Measurements from ENCODE around the gene RPS6KB1. TPM values are rescaled to one million over a fixed set of nuclear protein-coding genes. Genes with fewer than 3 reads are reported as not detected.
"Not testable (repeated sequence)": the region's sequence is repeated elsewhere in the genome, so short reads cannot be mapped to it uniquely, and the experiment has no call there.

Gene RPS6KB1
- total RNA-seq, 2 donors from 2014 or later: 50.8 to 95.1 TPM

DNA sequence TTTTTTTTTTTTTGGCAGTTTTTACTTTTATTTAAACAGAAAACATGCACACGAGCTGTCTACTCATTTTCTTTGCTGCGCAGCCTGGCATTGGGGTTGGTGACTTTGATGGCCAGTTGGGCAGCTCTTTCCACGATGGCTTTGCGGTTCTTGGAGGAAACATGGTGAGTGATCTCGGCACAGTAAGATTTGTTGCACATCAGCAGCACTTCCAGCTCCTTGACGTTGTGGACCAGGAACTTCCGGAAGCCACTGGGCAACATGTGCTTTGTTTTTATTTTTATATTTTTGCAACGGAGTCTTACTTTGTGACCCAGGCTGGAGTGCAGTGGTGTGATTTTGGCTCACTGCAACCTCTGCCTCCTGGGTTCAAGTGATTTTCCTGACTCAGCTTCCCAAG is 80.6 kb downstream of the RPS6KB1 start:
- H3K27ac Mint-ChIP-seq; H3K4me1 Mint-ChIP-seq (ENCODE audit: low read depth in 2 of 2); H3K9me3 Mint-ChIP-seq; DNase-seq (ENCODE audit: low spot score); ATAC-seq; H3K27me3 Mint-ChIP-seq; H3K4me3 Mint-ChIP-seq; H3K36me3 Mint-ChIP-seq: not testable (repeated sequence)

GRCh38 chr17:59975166-59975565 is 82.2 kb downstream of the RPS6KB1 start:
- H3K4me1 Mint-ChIP-seq (ENCODE audit: low read depth in 2 of 2); H3K4me3 Mint-ChIP-seq; H3K27me3 Mint-ChIP-seq; H3K9me3 Mint-ChIP-seq; H3K36me3 Mint-ChIP-seq; ATAC-seq; DNase-seq (ENCODE audit: low spot score); H3K27ac Mint-ChIP-seq: not testable (repeated sequence)

DNA sequence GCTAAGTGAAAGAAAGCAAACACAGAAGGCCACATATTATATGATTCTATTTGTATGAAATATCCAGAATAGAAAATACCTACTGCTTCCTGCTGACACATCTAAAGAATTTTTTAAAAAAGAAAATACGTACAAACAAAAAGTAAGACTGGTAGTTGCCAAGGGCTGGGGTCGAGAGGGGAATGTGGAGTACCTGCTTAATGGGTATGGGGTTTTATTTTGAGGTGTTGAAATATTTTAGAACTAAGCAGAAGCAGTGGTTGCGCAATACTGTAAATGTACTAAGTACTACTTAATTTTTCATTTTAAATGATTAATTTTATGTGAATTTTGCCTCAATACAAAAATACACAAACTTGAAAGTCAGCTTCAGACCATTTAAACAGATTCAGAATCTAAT is 103.7 kb downstream of the RPS6KB1 start:
- not testable (repeated sequence) for H3K27me3 Mint-ChIP-seq; DNase-seq (ENCODE audit: low spot score); H3K4me1 Mint-ChIP-seq (ENCODE audit: low read depth in 2 of 2); ATAC-seq; H3K36me3 Mint-ChIP-seq; H3K4me3 Mint-ChIP-seq; H3K27ac Mint-ChIP-seq; H3K9me3 Mint-ChIP-seq

Other genes with a start within 250 kb of the RPS6KB1 start
- 10 to 100 TPM; 25.8 to 48.8 TPM for gene PTRH2, start 185.7 kb upstream of the RPS6KB1 start, total RNA-seq
- 100 to 1,000 TPM; 225 to 292 TPM for gene VMP1, start 185.5 kb upstream of the RPS6KB1 start, total RNA-seq
- 10 to 100 TPM; 10.6 to 15.1 TPM for gene TUBD1, start 178 bp upstream of the RPS6KB1 start, total RNA-seq
- gene RNFT1, start 71.6 kb downstream of the RPS6KB1 start, total RNA-seq: 10 to 100 TPM; 20.1 to 25.5 TPM
- gene HEATR6, start 185.8 kb downstream of the RPS6KB1 start, total RNA-seq: 10 to 100 TPM; 18.5 to 21.3 TPM

Measured in natural killer cell treated with Interleukin-12 subunit alpha and Interleukin-12 subunit beta and Interleukin-15 and Interleukin-18, amount 100 ng/mL, for 72 hours (primary cell).